Measurements from ENCODE around the gene ITPR1.

GRCh38 chr3:4589475-4590097, 96.4 kb downstream of the ITPR1 start:
- TF ChIP-seq EZH2 (IDR thresholded peaks at IDR 0.05; ENCODE audit: insufficient read depth, poor library complexity, severe bottlenecking) (no peak), EZH2phosphoT487 (IDR thresholded peaks at IDR 0.05; ENCODE audit: insufficient read depth, low read depth) (no peak)
